BJ (cell line): ENCODE data around the gene MYDGF. TPM values are rescaled to one million over a fixed set of nuclear protein-coding genes. Genes with fewer than 3 reads are reported as not detected.

ENCODE experiments used
- CTCF ChIA-PET: fragments of 350-600 bp; formaldehyde crosslinking; extraction: SDS; loops from one replicate; lab custom pipeline; 2021; ENCODE audit warnings: antibody characterized with exemption, inconsistent platforms; lab: Yijun Ruan, JAX
- POLR2A ChIA-PET: fragments of 300-600 bp; sonication (Branson Sonifier 250); formaldehyde crosslinking; extraction: SDS; loops from one replicate; lab custom pipeline; 2021; ENCODE audit warnings: antibody characterized with exemption; lab: Charles Lee
- DNase-seq: peaks from one replicate; pipeline ENCODE4 v3.0.0-alpha.2; 2011; ENCODE audit warnings: low read depth
- H3K27me3 ChIP-seq: 2 replicates; pipeline ENCODE4 v1.6.0; 2011; ENCODE audit warnings: low read length; ENCODE audit not compliant: control insufficient read depth, insufficient read depth
- H3K36me3 ChIP-seq: 2 replicates; pipeline ENCODE4 v1.5.1; 2011; ENCODE audit warnings: low read length; ENCODE audit not compliant: control insufficient read depth, insufficient read depth
- H3K4me3 ChIP-seq: 2 replicates; pipeline ENCODE4 v1.5.1; 2011; ENCODE audit warnings: low read depth, mild to moderate bottlenecking, control low read depth, low read length
- polyA plus RNA-seq: library from polyadenylated mRNA; depleted of rRNA; stranded (reverse); fragments of >200 nt; gene quantifications from 2 replicates; pipeline ENCODE4 v1.2.3, GENCODE V29; 2011
- TF ChIP-seq, protein P1 (sequence below): IDR thresholded peaks from 2 replicates; pipeline ENCODE4 v1.5.1; 2011; ENCODE audit warnings: low read depth, mild to moderate bottlenecking, control low read depth, inconsistent platforms, low read length, moderate library complexity; ENCODE audit not compliant: insufficient read depth

MYDGF gene
- polyA plus RNA-seq, 1 experiment = 222 TPM

GRCh38 chr19:4649392-4650047 lies 20.6 kb downstream of the MYDGF start:
- ChIA-PET CTCF (interaction anchor here (0.9 kb wide), 1 partner anchor 9 kb away, joined by 3 read pairs; no protein-coding TSS in a partner anchor), POLR2A (no interaction called here)
- DNase-seq = no peak

DNA sequence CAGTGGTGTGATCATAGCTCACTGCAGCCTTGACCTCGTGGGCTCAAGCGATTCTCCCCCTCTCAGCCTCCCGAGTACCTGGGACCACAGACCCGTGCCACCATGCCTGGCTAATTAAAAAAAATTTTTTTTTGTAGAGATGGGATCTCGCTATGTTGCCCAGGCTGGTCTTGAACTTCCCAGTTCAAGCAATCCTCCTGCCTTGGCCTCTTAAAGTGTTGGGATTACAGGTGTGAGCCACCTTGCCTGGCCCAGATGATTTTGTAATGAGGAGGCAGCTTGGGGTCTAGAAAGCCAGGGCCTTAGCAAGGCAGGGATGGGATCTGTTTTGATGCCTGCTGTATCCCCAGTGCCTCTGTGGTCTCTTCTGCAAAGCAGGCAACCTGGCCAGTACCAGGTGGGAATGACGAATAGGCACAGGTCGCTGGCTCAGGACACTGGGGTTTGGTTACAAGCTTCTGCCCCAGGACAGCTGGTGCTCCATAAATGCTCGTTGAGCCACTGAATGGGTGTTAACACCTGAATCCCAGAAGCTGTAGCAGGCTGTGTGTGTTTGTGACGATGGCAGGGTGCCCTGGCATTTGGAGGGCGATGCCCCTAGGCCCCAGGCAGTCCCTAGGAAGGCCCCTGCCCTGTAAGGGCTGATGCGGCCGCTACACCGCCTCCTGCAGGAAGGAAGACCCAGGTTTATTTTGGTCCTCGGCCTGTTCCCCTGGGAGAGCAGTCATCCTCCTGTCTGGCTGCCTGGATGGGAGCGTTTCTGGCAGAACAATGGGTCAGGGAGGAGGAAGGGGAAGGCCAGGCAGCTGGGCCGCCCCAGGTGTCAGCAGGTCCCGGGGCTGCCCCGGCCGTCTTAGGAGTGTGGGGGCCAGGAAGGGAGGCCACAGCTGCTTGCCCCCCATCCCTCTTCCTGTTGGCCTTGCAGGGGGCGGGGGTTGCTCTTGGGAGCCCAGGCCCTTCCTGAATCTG lies 22.2 kb downstream of the MYDGF start:
- POLR2A ChIA-PET = no interaction called here
- DNase-seq = no peak
- peaks cover 3% of the 10 kb centered on the region; the same call in 1 of the 2 replicates for H3K36me3 ChIP-seq
- CTCF ChIA-PET = interaction anchor here (1.0 kb wide), 2 partner anchors 12 to 13 kb away, joined by 3 read pairs; no protein-coding TSS in a partner anchor
- H3K4me3 ChIP-seq = no peak overlapping the region
- no peaks in the 10 kb centered on the region for H3K27me3 ChIP-seq
- TF ChIP-seq, protein P1, sequence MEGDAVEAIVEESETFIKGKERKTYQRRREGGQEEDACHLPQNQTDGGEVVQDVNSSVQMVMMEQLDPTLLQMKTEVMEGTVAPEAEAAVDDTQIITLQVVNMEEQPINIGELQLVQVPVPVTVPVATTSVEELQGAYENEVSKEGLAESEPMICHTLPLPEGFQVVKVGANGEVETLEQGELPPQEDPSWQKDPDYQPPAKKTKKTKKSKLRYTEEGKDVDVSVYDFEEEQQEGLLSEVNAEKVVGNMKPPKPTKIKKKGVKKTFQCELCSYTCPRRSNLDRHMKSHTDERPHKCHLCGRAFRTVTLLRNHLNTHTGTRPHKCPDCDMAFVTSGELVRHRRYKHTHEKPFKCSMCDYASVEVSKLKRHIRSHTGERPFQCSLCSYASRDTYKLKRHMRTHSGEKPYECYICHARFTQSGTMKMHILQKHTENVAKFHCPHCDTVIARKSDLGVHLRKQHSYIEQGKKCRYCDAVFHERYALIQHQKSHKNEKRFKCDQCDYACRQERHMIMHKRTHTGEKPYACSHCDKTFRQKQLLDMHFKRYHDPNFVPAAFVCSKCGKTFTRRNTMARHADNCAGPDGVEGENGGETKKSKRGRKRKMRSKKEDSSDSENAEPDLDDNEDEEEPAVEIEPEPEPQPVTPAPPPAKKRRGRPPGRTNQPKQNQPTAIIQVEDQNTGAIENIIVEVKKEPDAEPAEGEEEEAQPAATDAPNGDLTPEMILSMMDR = no peak

More at GRCh38 chr19:4649392-4650047, 20.6 kb downstream of the MYDGF start:
- TF ChIP-seq, protein P1 = no peak
- Histone ChIP-seq H3K36me3 (peaks cover 3% of the 10 kb centered on the region; the same call in 1 of the 2 replicates), H3K4me3 (no peak overlapping the region), H3K27me3 (no peaks in the 10 kb centered on the region)

DNA sequence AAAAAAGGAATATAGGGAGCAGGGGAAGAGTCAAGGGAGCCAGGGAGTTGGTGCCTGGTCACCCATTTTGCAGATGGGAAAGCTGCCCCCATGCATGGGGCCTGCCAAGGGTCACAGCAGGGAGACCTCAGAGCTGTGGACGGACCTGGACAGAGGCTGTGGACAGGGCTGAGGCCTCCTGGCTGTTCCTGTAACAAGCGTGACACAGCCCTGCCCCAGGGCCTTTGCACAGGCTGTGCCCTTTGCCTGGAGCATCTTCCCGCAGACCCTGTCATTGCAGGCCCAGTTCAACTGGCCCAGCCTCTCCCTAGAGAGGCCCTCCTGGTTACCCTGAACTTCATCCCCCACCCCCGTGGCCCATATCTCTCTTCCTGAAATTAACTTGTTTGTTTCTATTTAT lies 24.4 kb downstream of the MYDGF start:
- CTCF ChIA-PET = interaction anchor here (1.2 kb wide), 1 partner anchor 9 kb away, joined by 3 read pairs; no protein-coding TSS in a partner anchor

DNA sequence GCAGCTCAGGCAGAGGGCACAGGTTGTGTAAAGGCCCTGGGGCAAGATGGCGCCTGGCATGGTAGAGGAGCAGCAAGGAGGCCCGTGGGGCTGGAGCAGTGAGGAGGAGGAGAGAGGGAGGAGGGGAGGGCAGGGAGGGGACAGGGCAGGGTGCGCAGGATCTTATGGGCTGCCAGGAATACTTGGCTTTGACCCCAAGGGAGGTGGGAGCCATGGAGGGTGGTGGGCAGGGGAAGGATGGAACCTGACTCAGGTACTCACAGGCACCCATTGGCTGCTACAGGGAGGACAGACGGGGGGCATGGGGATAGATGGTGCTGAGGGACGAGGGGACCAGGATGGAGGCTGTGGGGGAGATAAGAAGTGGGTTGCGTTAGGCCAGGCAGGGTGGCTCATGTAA lies 27.5 kb downstream of the MYDGF start:
- H3K36me3 ChIP-seq = no peaks in the 10 kb centered on the region
- CTCF ChIA-PET = interaction anchor here (1.7 kb wide), 1 partner anchor 75 kb away, joined by 3 read pairs; no protein-coding TSS in a partner anchor
- no peak for DNase-seq
- TF ChIP-seq, protein P1 = no peak
- POLR2A ChIA-PET = no interaction called here
- H3K27me3 ChIP-seq = no peaks in the 10 kb centered on the region
- no peak overlapping the region for H3K4me3 ChIP-seq

More for the DNA sequence above, 24.4 kb downstream of the MYDGF start:
- POLR2A ChIA-PET = no interaction called here
- H3K27me3 ChIP-seq = no peaks in the 10 kb centered on the region
- no peak for DNase-seq
- TF ChIP-seq, protein P1 = no peak
- H3K36me3 ChIP-seq = peaks cover 3% of the 10 kb centered on the region; the same call in 1 of the 2 replicates
- no peak overlapping the region for H3K4me3 ChIP-seq
